ENCODE results near the gene BICDL1. TPM values are rescaled to one million over a fixed set of nuclear protein-coding genes. Genes with fewer than 3 reads are reported as not detected.

Gene BICDL1
- total RNA-seq, 1 experiment from 2014 or later, result 14.2 TPM

DNA sequence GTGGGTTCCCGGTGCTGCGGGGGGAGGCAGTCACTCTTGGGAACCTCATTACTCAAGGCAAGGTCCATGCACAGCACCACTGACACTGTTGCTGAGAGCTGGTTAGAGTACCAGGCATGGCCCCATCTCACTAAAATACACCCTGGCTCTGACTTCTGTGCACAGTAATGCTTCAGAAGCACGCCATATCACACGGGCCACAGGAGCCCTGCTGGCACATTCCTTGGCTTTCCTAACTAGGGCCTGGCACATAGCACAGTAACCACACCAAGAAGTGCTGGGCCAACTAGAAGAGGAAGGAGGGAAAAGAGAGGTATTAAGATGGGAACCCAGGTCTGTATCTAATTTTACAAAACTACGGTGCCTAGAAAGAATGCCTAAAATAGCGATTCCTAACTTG is 141.0 kb downstream of the BICDL1 start:
- no peaks in the 10 kb centered on the region for H3K27me3 ChIP-seq (replicated peaks; ENCODE audit: control insufficient read depth, insufficient read depth, low read length)
- Mint-ChIP-seq H3K4me3 (ENCODE audit: unreplicated experiment) (no peak overlapping the region), H3K27me3 (ENCODE audit: insufficient read depth, unreplicated experiment) (no peaks in the 10 kb centered on the region), H3K27ac (ENCODE audit: unreplicated experiment) (no peak overlapping the region), H3K9me3 (ENCODE audit: unreplicated experiment) (no peaks in the 10 kb centered on the region), H3K4me1 (ENCODE audit: low read depth, unreplicated experiment) (no peaks in the 10 kb centered on the region), H3K36me3 (ENCODE audit: insufficient read depth, unreplicated experiment) (peaks cover 76% of the 10 kb centered on the region)
- H3K4me3 ChIP-seq (ENCODE audit: low read depth, low read length), result no peak overlapping the region
- no TSS peak for BruUV-seq (replicated peaks)
- no peaks in the 10 kb centered on the region for H3K9me3 ChIP-seq
- intact Hi-C loops (cut with micrococcal nuclease; ENCODE audit: unreplicated experiment), result no loop called here
- ChIA-PET POLR2A (no interaction called here), CTCF (no interaction called here)
- H3K4me1 ChIP-seq, result no peaks in the 10 kb centered on the region
- TF ChIP-seq, protein P1, sequence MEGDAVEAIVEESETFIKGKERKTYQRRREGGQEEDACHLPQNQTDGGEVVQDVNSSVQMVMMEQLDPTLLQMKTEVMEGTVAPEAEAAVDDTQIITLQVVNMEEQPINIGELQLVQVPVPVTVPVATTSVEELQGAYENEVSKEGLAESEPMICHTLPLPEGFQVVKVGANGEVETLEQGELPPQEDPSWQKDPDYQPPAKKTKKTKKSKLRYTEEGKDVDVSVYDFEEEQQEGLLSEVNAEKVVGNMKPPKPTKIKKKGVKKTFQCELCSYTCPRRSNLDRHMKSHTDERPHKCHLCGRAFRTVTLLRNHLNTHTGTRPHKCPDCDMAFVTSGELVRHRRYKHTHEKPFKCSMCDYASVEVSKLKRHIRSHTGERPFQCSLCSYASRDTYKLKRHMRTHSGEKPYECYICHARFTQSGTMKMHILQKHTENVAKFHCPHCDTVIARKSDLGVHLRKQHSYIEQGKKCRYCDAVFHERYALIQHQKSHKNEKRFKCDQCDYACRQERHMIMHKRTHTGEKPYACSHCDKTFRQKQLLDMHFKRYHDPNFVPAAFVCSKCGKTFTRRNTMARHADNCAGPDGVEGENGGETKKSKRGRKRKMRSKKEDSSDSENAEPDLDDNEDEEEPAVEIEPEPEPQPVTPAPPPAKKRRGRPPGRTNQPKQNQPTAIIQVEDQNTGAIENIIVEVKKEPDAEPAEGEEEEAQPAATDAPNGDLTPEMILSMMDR (IDR thresholded peaks at IDR 0.05; ENCODE audit: insufficient read depth in 1 of 2, low read depth in 1 of 2, low read length in 1 of 2, severe bottlenecking in 1 of 2, unreplicated experiment in 1 of 2), result no peak
- DNase-seq, result no peak
- H3K36me3 ChIP-seq (ENCODE audit: control insufficient read depth, insufficient read depth, low read length), result peaks cover 6% of the 10 kb centered on the region

DNA sequence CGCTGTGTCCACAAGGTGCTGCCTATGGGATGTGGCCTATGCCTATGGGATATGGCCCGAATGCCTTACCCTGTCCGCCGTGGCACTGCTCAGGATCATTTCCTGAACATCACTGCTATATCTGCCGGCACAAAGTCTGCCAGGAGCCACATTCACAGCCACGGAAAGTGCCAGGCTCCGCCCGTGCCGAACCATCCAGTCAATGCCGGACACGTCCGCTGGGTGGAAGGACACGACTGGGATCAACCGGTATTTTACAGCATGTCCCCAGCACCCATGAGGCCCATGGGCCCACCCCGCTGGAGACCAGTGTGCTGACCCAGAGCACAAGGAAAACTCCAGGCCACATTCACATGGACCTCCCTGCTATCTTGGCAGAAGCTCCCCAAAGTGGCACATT is 142.1 kb downstream of the BICDL1 start:
- no TSS peak for BruUV-seq (replicated peaks)

DNA sequence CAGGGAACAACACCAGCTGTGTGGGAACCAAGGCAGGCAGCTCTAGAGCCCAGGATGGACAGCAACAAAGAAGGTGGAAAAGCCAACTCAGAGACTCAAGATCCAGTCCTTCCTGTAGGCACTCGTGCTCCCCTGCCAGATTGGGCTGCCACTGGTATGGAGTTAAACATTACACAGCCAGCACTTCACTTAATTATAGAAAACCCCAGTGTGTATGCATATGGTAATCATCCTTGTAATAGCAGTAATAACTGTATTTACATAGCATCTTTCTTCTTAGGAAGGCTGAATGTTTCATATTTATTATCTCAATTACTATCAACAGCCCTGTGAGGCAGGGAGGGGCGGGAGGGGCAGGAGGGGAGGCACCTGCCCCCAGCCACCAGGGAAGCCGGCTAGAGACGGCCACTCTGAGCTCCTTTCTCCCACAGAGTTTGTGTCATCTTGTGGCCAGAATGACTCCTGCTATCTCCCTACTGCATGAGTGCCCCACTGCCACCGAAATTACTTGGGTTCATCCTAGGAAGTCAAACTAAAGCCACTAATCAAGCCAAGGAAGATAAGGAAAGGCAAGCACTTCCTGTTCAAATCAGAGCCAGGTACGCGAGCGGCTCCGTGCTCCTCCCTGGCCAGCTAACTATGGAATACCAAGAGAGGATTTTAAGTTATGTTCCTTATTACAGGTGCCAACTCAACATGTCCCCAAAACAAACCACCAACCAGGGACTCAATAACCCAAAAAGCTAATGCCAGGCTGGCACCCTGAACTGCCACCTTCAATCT is 143.2 kb downstream of the BICDL1 start:
- H3K4me3 ChIP-seq (ENCODE audit: low read depth, low read length), result no peak overlapping the region
- Mint-ChIP-seq H3K27me3 (ENCODE audit: insufficient read depth, unreplicated experiment) (no peaks in the 10 kb centered on the region), H3K4me1 (ENCODE audit: low read depth, unreplicated experiment) (no peaks in the 10 kb centered on the region), H3K9me3 (ENCODE audit: unreplicated experiment) (no peaks in the 10 kb centered on the region), H3K27ac (ENCODE audit: unreplicated experiment) (no peak overlapping the region), H3K4me3 (ENCODE audit: unreplicated experiment) (no peak overlapping the region), H3K36me3 (ENCODE audit: insufficient read depth, unreplicated experiment) (peaks cover 92% of the 10 kb centered on the region)
- TF ChIP-seq, protein P1 (IDR thresholded peaks at IDR 0.05; ENCODE audit: insufficient read depth in 1 of 2, low read depth in 1 of 2, low read length in 1 of 2, severe bottlenecking in 1 of 2, unreplicated experiment in 1 of 2), result no peak
- no peaks in the 10 kb centered on the region for H3K9me3 ChIP-seq
- H3K4me1 ChIP-seq, result no peaks in the 10 kb centered on the region
- no TSS peak for BruUV-seq (replicated peaks)
- intact Hi-C loops (cut with micrococcal nuclease; ENCODE audit: unreplicated experiment), result no loop called here
- H3K36me3 ChIP-seq (ENCODE audit: control insufficient read depth, insufficient read depth, low read length), result peaks cover 6% of the 10 kb centered on the region
- DNase-seq, result no peak
- ChIA-PET POLR2A (no interaction called here), CTCF (no interaction called here)
- no peaks in the 10 kb centered on the region for H3K27me3 ChIP-seq (replicated peaks; ENCODE audit: control insufficient read depth, insufficient read depth, low read length)

More for the DNA sequence above, 142.1 kb downstream of the BICDL1 start:
- Histone ChIP-seq H3K27me3 (replicated peaks; ENCODE audit: control insufficient read depth, insufficient read depth, low read length) (no peaks in the 10 kb centered on the region), H3K4me3 (ENCODE audit: low read depth, low read length) (no peak overlapping the region), H3K36me3 (ENCODE audit: control insufficient read depth, insufficient read depth, low read length) (peaks cover 6% of the 10 kb centered on the region), H3K4me1 (no peaks in the 10 kb centered on the region), H3K9me3 (no peaks in the 10 kb centered on the region)
- TF ChIP-seq, protein P1 (IDR thresholded peaks at IDR 0.05; ENCODE audit: insufficient read depth in 1 of 2, low read depth in 1 of 2, low read length in 1 of 2, severe bottlenecking in 1 of 2, unreplicated experiment in 1 of 2), result no peak
- intact Hi-C loops (cut with micrococcal nuclease; ENCODE audit: unreplicated experiment), result no loop called here
- ChIA-PET POLR2A (no interaction called here), CTCF (no interaction called here)
- no peak for DNase-seq
- Mint-ChIP-seq H3K27ac (ENCODE audit: unreplicated experiment) (no peak overlapping the region), H3K36me3 (ENCODE audit: insufficient read depth, unreplicated experiment) (peaks cover 87% of the 10 kb centered on the region), H3K9me3 (ENCODE audit: unreplicated experiment) (no peaks in the 10 kb centered on the region), H3K4me1 (ENCODE audit: low read depth, unreplicated experiment) (no peaks in the 10 kb centered on the region), H3K27me3 (ENCODE audit: insufficient read depth, unreplicated experiment) (no peaks in the 10 kb centered on the region), H3K4me3 (ENCODE audit: unreplicated experiment) (no peak overlapping the region)
